SK-N-SH treated with all-trans-retinoic acid at 6 μM for 48 hours (cell line): Measurements from ENCODE around the gene ZNHIT2.

ENCODE experiments used
- ATAC-seq: fragments of 200-7000 bp; cut with Tn5 transposase; 3 replicates; pipeline ENCODE4 v1.9.1; 2020; ENCODE audit warnings: mild to moderate bottlenecking, moderate library complexity
- ARNTL ChIP-seq: fragments of 450-650 bp; formaldehyde crosslinking; IDR thresholded peaks from 2 replicates; pipeline ENCODE4 v1.5.0; 2020; ENCODE audit warnings: low read depth, mild to moderate bottlenecking, moderate library complexity, borderline replicate concordance
- BACH2 ChIP-seq: fragments of 250-450 bp; sonication (Bioruptor Pico); IDR thresholded peaks from 2 replicates; pipeline ENCODE4 v1.9.0; 2021; ENCODE audit warnings: mild to moderate bottlenecking, borderline replicate concordance
- CREB5 ChIP-seq: fragments of 250-450 bp; sonication (Bioruptor Pico); IDR thresholded peaks from 2 replicates; pipeline ENCODE4 v1.5.1; 2020; ENCODE audit warnings: low read depth, mild to moderate bottlenecking, moderate library complexity
- CSRNP3 ChIP-seq: fragments of 250-450 bp; sonication (Bioruptor Pico); IDR thresholded peaks from 2 replicates; pipeline ENCODE4 v1.5.1; 2021; ENCODE audit warnings: mild to moderate bottlenecking, moderate library complexity
- ESRRG ChIP-seq: fragments of 250-450 bp; sonication (Bioruptor Pico); IDR thresholded peaks from 2 replicates; pipeline ENCODE4 v1.6.1; 2021; ENCODE audit warnings: mild to moderate bottlenecking
- GLIS3 ChIP-seq: fragments of 250-450 bp; sonication (Bioruptor Pico); IDR thresholded peaks from 2 replicates; pipeline ENCODE4 v1.5.0; 2020; ENCODE audit warnings: mild to moderate bottlenecking, moderate library complexity
- ISL1 ChIP-seq: fragments of 250-450 bp; sonication (Bioruptor Pico); IDR thresholded peaks from 2 replicates; pipeline ENCODE4 v2.1.2; 2022; ENCODE audit warnings: mild to moderate bottlenecking, moderate library complexity
- OSR1 ChIP-seq: fragments of 250-450 bp; sonication (Bioruptor Pico); IDR thresholded peaks from 2 replicates; pipeline ENCODE4 v1.8.0; 2022; ENCODE audit warnings: moderate library complexity, mild to moderate bottlenecking, inconsistent platforms
- PPARA ChIP-seq: fragments of 250-450 bp; sonication (Bioruptor Pico); IDR thresholded peaks from 2 replicates; pipeline ENCODE4 v1.5.0; 2020; ENCODE audit warnings: mild to moderate bottlenecking, borderline replicate concordance
- RARB ChIP-seq: fragments of 250-450 bp; sonication (Bioruptor Pico); IDR thresholded peaks from 2 replicates; pipeline ENCODE4 v1.8.0; 2021; ENCODE audit warnings: mild to moderate bottlenecking, moderate library complexity
- SNAI2 ChIP-seq: fragments of 250-450 bp; sonication (Bioruptor Pico); IDR thresholded peaks from 2 replicates; pipeline ENCODE4 v1.5.0; 2020; ENCODE audit warnings: mild to moderate bottlenecking, moderate library complexity
- TCF4 ChIP-seq: fragments of 250-450 bp; sonication (Bioruptor Pico); IDR thresholded peaks from 2 replicates; pipeline ENCODE4 v1.8.0; 2021; ENCODE audit warnings: mild to moderate bottlenecking, moderate library complexity, borderline replicate concordance
- TOX ChIP-seq: fragments of 250-450 bp; sonication (Bioruptor Pico); IDR thresholded peaks from 2 replicates; pipeline ENCODE4 v1.8.0; 2021; ENCODE audit warnings: mild to moderate bottlenecking, moderate library complexity, borderline replicate concordance
- ZC3H10 ChIP-seq: fragments of 250-450 bp; sonication (Bioruptor Pico); IDR thresholded peaks from 2 replicates; pipeline ENCODE4 v1.5.1; 2021; ENCODE audit warnings: mild to moderate bottlenecking, moderate library complexity
- ZFP3 ChIP-seq: fragments of 250-450 bp; sonication (Bioruptor Pico); IDR thresholded peaks from 2 replicates; pipeline ENCODE4 v1.5.0; 2020; ENCODE audit warnings: mild to moderate bottlenecking, moderate library complexity
- ZFP30 ChIP-seq: fragments of 450-650 bp; formaldehyde crosslinking; IDR thresholded peaks from 2 replicates; pipeline ENCODE4 v1.5.0; 2022; ENCODE audit warnings: mild to moderate bottlenecking, moderate library complexity
- ZNF565 ChIP-seq: fragments of 450-650 bp; formaldehyde crosslinking; conservative IDR thresholded peaks from 2 replicates; pipeline ENCODE4 v1.5.0; 2020; ENCODE audit warnings: low read depth, mild to moderate bottlenecking, moderate library complexity
- ZNF70 ChIP-seq: fragments of 450-650 bp; formaldehyde crosslinking; IDR thresholded peaks from 2 replicates; pipeline ENCODE4 v1.5.0; 2020; ENCODE audit warnings: mild to moderate bottlenecking, moderate library complexity
- TF ChIP-seq, protein P1 (sequence below): fragments of 250-450 bp; sonication (Bioruptor Pico); IDR thresholded peaks from 2 replicates; pipeline ENCODE4 v1.8.0; 2020; ENCODE audit warnings: mild to moderate bottlenecking, moderate library complexity, borderline replicate concordance
- TF ChIP-seq, protein P2 (sequence below): fragments of 250-450 bp; sonication (Bioruptor Pico); IDR thresholded peaks from 2 replicates; pipeline ENCODE4 v1.5.0; 2020; ENCODE audit warnings: mild to moderate bottlenecking, moderate library complexity

Gene ZNHIT2

GRCh38 chr11:65131895-65132237 is 14.4 kb upstream of the ZNHIT2 start:
- TF ChIP-seq TOX = no peak
- no peak for ATAC-seq

DNA sequence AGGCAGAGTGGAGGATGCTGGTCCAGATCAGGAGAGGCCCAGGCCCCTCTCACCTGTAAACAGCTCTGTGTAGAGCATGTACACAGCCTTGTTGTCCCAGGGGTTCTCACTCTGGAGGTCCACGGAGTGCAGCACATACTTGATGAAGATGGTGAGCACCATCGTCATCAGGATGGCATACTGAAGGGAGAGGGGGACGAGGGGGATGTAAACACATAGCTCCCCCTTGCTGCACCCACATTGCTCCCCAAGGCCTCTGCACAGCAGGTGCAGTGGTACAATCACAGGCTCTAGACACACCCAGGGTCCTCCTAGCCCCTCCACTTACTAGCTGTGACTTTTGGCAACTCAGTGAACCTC is 13.9 kb upstream of the ZNHIT2 start:
- no peak for TF ChIP-seq ARNTL
- TF ChIP-seq SNAI2 = no peak
- TF ChIP-seq OSR1 (CRISPR knock-in tag) = no peak
- TF ChIP-seq TCF4 (CRISPR knock-in tag) = no peak
- no peak for TF ChIP-seq ZNF565 (CRISPR knock-in tag)
- TF ChIP-seq ISL1 (CRISPR knock-in tag) = no peak
- no peak for TF ChIP-seq CREB5 (CRISPR knock-in tag)
- TF ChIP-seq ZC3H10 = no peak
- no peak for TF ChIP-seq PPARA (CRISPR knock-in tag)
- no peak for TF ChIP-seq CSRNP3 (CRISPR knock-in tag)
- no peak for TF ChIP-seq RARB
- TF ChIP-seq, protein P1, sequence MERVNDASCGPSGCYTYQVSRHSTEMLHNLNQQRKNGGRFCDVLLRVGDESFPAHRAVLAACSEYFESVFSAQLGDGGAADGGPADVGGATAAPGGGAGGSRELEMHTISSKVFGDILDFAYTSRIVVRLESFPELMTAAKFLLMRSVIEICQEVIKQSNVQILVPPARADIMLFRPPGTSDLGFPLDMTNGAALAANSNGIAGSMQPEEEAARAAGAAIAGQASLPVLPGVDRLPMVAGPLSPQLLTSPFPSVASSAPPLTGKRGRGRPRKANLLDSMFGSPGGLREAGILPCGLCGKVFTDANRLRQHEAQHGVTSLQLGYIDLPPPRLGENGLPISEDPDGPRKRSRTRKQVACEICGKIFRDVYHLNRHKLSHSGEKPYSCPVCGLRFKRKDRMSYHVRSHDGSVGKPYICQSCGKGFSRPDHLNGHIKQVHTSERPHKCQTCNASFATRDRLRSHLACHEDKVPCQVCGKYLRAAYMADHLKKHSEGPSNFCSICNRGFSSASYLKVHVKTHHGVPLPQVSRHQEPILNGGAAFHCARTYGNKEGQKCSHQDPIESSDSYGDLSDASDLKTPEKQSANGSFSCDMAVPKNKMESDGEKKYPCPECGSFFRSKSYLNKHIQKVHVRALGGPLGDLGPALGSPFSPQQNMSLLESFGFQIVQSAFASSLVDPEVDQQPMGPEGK (CRISPR knock-in tag) = no peak
- TF ChIP-seq ESRRG (CRISPR knock-in tag) = no peak
- no peak for TF ChIP-seq TOX
- no peak for TF ChIP-seq ZFP30 (CRISPR knock-in tag)
- no peak for TF ChIP-seq ZNF70 (CRISPR knock-in tag)
- TF ChIP-seq ZFP3 (CRISPR knock-in tag) = no peak
- ATAC-seq = no peak

DNA sequence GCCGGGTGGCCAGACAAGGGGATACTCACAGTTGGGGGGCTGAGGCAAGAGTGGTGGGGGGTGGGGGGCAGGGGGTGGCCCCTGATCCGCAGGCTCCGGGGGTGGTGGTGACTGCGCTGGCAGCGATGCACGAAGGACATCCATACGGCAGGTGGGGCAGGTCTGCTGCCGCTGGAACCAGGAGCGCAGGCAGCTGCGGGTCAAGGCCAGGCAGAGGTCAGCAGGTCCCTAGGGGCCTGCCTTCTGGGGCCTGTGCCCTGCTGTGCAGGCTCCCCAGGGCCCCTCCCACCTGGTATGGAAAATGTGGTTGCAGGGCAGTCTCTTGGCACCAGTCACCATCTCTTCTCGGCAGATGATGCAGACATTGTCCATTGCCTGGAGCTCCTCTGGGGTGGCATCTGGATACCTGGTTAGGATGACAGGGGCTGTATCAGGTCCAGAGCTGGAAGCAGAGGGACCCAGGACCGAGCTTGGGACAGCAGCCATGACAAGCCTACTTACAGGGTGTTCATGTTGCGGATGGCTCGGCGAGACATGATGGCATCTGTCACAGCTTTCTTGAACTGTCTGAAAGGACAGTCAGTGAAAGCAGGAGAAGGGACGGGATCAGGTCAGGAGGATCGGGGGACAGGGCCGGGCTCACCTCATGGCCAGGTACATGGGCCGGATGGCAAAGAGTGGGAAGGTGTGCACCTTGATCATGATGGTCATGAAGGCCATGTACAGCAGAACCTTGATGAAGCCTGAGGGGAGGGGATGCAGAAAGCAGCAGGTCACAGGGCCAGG is 13.3 kb upstream of the ZNHIT2 start:
- TF ChIP-seq TCF4 (CRISPR knock-in tag) (no peak), CREB5 (CRISPR knock-in tag) (no peak), OSR1 (CRISPR knock-in tag) (no peak), BACH2 (CRISPR knock-in tag) (no peak), ISL1 (CRISPR knock-in tag) (no peak), ZFP3 (CRISPR knock-in tag) (no peak), ARNTL (no peak), GLIS3 (CRISPR knock-in tag) (no peak), SNAI2 (no peak)
- TF ChIP-seq, protein P2, sequence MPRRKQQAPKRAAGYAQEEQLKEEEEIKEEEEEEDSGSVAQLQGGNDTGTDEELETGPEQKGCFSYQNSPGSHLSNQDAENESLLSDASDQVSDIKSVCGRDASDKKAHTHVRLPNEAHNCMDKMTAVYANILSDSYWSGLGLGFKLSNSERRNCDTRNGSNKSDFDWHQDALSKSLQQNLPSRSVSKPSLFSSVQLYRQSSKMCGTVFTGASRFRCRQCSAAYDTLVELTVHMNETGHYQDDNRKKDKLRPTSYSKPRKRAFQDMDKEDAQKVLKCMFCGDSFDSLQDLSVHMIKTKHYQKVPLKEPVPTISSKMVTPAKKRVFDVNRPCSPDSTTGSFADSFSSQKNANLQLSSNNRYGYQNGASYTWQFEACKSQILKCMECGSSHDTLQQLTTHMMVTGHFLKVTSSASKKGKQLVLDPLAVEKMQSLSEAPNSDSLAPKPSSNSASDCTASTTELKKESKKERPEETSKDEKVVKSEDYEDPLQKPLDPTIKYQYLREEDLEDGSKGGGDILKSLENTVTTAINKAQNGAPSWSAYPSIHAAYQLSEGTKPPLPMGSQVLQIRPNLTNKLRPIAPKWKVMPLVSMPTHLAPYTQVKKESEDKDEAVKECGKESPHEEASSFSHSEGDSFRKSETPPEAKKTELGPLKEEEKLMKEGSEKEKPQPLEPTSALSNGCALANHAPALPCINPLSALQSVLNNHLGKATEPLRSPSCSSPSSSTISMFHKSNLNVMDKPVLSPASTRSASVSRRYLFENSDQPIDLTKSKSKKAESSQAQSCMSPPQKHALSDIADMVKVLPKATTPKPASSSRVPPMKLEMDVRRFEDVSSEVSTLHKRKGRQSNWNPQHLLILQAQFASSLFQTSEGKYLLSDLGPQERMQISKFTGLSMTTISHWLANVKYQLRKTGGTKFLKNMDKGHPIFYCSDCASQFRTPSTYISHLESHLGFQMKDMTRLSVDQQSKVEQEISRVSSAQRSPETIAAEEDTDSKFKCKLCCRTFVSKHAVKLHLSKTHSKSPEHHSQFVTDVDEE = no peak
- ATAC-seq = no peak
